HL-60 (cell line): ENCODE measurements around the gene AK4.

Source experiments
- CTCF ChIP-seq: IDR thresholded peaks from one replicate; pipeline ENCODE4 v1.5.1; 2011; ENCODE audit warnings: low read length, control low read depth, inconsistent platforms; ENCODE audit not compliant: insufficient read depth
- TF ChIP-seq, protein P1 (sequence below): IDR thresholded peaks from 2 replicates; pipeline ENCODE4 v1.6.1; 2012; ENCODE audit warnings: low read depth; ENCODE audit not compliant: insufficient replicate concordance

DNA sequence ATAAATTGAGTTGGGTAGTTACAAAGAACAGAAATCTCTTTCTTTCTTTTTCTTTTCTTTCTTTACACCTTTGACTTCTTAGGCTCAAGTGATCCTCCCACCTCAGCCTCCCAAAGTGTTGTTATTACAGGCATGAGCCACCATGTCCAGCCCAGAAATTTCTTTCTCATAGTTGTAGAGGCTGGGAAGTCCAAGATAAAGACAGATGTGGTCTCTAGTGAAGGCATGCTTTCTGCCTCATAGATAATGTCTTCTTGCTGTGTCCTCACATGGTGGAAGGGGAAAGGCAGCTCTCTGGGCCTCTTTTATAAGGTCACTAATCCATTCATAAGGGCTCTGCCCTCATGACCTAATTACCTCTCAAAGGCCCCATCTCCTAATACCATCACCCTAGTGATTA lies 97.3 kb downstream of the AK4 start:
- TF ChIP-seq CTCF = no peak
- TF ChIP-seq, protein P1, sequence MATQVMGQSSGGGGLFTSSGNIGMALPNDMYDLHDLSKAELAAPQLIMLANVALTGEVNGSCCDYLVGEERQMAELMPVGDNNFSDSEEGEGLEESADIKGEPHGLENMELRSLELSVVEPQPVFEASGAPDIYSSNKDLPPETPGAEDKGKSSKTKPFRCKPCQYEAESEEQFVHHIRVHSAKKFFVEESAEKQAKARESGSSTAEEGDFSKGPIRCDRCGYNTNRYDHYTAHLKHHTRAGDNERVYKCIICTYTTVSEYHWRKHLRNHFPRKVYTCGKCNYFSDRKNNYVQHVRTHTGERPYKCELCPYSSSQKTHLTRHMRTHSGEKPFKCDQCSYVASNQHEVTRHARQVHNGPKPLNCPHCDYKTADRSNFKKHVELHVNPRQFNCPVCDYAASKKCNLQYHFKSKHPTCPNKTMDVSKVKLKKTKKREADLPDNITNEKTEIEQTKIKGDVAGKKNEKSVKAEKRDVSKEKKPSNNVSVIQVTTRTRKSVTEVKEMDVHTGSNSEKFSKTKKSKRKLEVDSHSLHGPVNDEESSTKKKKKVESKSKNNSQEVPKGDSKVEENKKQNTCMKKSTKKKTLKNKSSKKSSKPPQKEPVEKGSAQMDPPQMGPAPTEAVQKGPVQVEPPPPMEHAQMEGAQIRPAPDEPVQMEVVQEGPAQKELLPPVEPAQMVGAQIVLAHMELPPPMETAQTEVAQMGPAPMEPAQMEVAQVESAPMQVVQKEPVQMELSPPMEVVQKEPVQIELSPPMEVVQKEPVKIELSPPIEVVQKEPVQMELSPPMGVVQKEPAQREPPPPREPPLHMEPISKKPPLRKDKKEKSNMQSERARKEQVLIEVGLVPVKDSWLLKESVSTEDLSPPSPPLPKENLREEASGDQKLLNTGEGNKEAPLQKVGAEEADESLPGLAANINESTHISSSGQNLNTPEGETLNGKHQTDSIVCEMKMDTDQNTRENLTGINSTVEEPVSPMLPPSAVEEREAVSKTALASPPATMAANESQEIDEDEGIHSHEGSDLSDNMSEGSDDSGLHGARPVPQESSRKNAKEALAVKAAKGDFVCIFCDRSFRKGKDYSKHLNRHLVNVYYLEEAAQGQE = no peak
